Measurements from ENCODE around the gene MEGF6.

MEGF6 gene

GRCh38 chr1:3500265-3500835, 111.0 kb downstream of the MEGF6 start:
- no peak for DNase-seq

DNA sequence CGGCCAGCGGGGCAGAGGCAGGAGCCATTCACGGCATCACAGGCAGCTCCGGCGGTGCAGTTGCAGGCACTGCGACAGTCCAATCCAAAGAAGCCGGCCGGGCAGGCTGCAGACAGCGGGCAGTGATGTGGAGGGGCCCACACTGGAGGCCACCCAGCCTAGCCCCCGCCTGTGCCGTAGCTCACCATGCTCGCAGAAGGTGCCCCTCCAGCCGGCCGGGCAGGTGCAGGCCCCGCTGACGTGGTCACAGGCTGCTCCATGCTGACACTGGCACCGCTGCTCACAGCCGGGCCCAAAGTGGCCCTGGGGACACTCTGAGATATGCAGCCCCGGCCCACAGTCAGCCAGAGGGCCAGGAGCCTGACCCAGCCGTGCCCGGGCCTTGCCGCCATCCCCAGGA, 111.7 kb downstream of the MEGF6 start:
- DNase-seq: no peak

DNA sequence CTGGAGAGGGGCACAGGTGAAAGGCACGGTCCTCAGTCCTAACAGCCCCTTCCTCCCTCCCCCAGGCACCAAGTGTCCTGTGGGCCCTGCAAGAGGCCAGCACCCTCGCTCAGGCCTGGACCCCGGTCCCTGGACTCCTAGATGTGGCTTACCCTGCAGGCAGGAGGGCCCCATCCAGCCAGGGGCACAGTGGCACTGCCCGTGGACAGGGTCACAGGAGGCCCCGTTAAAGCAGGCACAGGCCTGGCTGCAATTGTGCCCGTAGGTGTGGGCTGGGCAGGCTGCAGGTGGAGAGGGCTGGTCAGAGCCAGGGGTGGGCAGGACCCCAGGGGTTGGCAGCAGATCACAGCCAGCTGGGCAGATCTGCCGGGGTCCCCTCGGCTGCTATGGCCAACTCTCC, 112.3 kb downstream of the MEGF6 start:
- no peak for DNase-seq

GRCh38 chr1:3498246-3498930, 112.9 kb downstream of the MEGF6 start:
- DNase-seq: no peak

GRCh38 chr1:3497521-3497920, 113.8 kb downstream of the MEGF6 start:
- no peak for DNase-seq

GRCh38 chr1:3496916-3497315, 114.4 kb downstream of the MEGF6 start:
- no peak for DNase-seq

- no peak for DNase-seq
These were observed 115.2 kb downstream of the MEGF6 start for GRCh38 chr1:3495776-3496745.

DNA sequence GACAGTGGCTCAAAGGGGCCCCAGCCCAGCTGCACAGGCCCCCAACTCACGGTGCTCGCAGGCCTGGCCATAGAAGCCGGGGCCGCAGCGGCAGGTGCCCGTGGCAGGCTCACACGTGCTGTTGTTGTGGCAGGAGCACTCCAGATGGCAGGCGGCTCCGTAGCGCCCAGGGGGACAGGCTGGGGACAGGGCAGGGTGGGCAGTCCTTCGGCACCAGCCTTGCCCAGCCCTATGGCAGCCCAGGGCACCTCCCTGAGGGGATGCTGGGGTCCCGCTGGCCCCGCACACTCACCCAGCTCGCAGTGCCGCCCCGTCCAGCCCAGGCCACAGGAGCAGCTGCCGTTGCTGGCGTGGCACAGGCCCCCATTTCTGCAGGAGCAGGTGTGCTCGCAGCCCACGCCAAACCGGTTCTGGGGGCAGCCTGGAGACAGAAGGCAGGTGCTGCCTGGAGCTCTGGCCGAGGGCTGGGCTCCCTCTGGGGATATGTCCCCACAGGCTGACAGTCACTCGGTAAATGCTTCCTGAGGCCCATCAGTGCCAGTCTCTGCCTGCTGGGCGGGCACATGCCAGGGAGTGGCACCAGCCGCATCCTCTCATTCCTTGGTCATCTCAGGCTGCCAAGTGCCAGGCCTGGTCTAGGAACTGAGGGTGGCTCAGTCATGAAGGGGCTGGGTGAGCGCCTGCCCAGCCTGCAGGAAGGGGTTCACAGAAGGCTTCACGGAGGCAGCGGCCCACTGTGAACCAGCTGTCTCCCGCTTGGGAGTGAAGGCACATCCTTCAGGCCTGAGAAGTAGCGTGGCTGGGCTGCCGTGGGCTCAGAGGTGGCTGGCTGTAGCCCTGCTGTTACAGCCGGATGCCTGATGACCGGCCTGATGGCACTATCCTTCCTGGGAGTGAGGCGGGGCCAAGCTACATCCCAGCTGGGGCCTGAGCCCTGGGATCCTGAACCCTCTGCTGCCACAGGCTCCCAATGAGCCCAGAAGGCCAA, 116.7 kb downstream of the MEGF6 start:
- DNase-seq: no peak

DNA sequence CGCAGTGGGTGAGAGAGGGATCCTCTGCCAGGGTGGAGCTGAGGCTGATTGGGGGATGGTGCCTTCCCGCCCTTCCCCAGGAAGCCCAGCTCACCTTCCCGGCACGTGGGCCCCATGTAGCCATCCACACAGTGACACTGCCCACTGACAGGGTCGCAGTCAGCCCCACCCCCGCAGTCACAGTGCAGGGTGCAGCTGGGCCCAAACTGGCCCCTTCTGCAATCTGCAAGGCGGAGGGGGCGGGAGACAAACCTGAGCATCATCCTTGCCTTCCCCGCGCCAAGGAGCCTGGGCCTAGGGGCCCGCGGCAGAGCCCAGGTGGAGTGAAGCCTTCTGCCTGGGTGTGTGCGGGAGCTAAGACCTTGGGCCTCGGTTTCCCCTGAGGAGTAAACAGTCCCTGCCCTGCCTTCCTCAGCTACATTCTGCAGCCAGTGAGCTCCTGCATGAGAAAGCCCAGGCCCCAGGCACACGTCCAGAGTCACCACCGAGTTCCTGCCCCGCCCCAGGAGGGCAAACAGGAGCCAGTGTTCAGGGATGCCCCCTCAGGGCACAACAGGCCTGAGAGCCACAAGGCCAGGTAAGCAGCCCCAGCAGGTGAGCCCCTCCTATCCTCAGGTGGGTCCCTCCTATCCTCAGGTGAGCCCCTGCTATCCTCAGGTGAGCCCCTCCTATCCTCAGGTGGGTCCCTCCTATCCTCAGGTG, 118.6 kb downstream of the MEGF6 start:
- DNase-seq: no peak

DNA sequence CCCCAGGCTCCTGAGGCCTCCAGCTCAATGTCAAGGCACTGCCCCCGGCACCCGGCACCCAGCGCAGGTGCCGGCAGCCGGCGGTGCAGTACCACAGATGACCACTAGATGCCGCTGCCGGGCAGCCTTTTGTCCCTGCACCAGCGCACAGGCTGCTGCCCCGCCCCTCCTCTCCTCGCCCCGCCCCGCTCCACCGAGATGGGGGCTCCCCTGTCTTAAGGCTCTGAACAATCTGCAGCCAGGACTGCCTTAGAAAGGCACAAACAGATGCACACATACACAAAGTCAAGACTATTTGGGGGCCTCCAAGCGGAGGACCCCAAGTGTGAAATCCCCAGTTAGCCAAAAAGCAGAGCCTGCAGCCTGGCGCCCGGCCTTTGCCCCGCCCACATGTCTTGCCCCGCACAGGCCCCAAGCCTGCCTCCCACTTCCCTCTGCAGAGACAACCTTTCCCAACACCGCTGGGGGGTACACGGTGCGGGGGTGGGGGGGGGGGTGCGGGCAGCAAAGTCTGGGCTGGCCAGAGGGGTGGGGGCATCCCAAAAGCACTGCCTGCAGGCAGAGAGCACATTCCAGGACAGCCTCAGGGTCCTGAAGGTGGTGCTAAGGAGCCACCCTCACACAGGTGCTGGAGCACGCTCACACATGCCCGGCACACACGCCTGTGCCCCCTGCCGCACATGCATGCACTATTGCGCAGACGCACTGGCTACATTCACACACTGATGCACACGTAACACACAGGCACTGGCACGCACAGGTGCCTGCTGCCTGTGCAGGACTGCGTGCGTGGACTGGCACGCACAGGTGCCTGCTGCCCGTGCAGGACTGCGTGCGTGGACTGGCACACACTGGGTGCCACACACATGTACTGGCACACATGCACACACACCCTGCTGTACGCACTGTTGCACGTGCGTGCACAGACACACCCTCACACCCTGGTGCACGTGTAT, 119.7 kb downstream of the MEGF6 start:
- peak; percentile 85 for DNase-seq

GRCh38 chr1:3490046-3490745, 121.1 kb downstream of the MEGF6 start:
- DNase-seq: no peak

GRCh38 chr1:3488432-3488831, 122.9 kb downstream of the MEGF6 start:
- DNase-seq: no peak

- no peak for DNase-seq
These were observed 126.3 kb downstream of the MEGF6 start for GRCh38 chr1:3485016-3485415.

DNA sequence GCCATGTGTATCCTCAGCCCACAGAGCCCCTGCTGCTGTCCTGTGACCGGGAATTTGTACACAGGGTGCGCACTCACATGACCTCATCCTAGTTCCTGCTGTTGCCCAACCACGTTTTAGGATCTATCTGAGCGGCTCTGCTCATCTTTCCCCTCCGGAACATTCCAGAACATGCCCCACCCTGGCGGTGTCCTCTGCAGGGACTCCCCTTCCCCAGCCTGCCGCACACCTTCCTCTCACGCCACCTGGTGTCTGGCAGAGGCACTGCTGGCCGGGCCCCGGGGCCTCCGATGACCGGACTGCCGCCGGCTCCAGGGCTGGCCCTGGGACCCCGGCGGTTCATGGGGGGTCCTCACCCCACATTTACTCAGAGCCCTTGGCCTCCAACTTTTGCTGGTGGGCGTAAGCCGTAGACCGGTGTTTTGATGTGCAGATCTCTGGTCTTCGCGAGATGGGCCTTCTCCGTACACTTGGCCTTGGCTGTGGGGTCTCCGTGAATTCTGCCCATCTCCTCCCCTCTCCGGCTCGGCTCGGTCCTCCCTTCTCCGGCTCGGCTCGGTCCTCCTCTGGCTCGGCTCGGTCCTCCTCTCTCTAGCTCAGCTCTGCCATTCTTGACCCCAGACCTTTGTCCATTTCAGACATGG, 127.4 kb downstream of the MEGF6 start:
- peak; percentile 36 for DNase-seq

DNA sequence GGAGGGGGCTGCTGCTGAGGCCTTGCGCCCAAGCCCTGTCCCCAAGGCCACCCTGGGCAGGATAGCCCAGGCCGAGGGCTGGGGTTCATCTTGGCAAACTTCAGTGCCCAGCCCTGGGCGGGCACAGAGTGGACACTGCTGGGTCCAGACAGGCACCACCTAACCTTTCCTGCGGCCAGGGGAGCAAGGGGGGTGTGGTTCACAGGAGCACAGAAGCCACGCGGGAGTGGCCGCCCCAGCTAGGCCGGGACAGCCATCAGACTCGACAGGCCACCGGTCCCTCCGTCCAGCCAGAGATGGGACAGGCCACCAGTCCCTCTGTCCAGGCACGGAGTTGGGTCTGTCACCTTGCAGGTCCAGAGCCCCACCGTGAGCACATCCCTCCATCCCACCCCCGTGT, 127.9 kb downstream of the MEGF6 start:
- no peak for DNase-seq

- no peak for DNase-seq
These were observed 128.9 kb downstream of the MEGF6 start for GRCh38 chr1:3482378-3482849.

GRCh38 chr1:3481836-3482375, 129.4 kb downstream of the MEGF6 start:
- DNase-seq: no peak

GRCh38 chr1:3481046-3481445, 130.3 kb downstream of the MEGF6 start:
- DNase-seq: no peak

GRCh38 chr1:3480369-3480719, 131.0 kb downstream of the MEGF6 start:
- DNase-seq: no peak

Measured in CD4-positive, alpha-beta T cell treated with Interleukin-10 for 1 hour (primary cell).